OCI-LY1 (cell line): ENCODE measurements around the gene INTS6.
"Not testable (repeated sequence)": the region's sequence is repeated elsewhere in the genome, so short reads cannot be mapped to it uniquely, and the experiment has no call there.

Source experiments
- H2AFZ ChIP-seq: fragments of 200-600 bp; sonication (generic), shearing (Covaris generic); 2 replicates; pipeline ENCODE4 v1.6.0; 2014; ENCODE audit warnings: antibody characterized with exemption, mild to moderate bottlenecking, low read length
- H3F3A ChIP-seq: fragments of 200-600 bp; sonication (generic), shearing (Covaris generic); 2 replicates; pipeline ENCODE4 v1.6.0; 2014; ENCODE audit warnings: mild to moderate bottlenecking, antibody characterized with exemption, low read length, moderate library complexity; ENCODE audit not compliant: insufficient read depth
- H3K27ac ChIP-seq: fragments of 200-600 bp; sonication (generic); 2 replicates; pipeline ENCODE4 v1.5.1; 2014; ENCODE audit warnings: low read length, mixed run types, mild to moderate bottlenecking, low read depth; ENCODE audit not compliant: poor library complexity, severe bottlenecking
- H3K27me3 ChIP-seq: fragments of 200-600 bp; sonication (generic); 2 replicates; pipeline ENCODE4 v1.6.0; 2014; ENCODE audit warnings: antibody characterized with exemption, mild to moderate bottlenecking, low read length, moderate library complexity; ENCODE audit not compliant: insufficient read depth
- H3K36me3 ChIP-seq: fragments of 200-600 bp; sonication (generic); 2 replicates; pipeline ENCODE4 v1.6.1; 2014; ENCODE audit warnings: mild to moderate bottlenecking, antibody characterized with exemption, low read length, moderate library complexity, mixed read lengths; ENCODE audit not compliant: insufficient read depth
- H3K4me1 ChIP-seq: fragments of 200-600 bp; sonication (generic); 2 replicates; pipeline ENCODE4 v1.5.1; 2014; ENCODE audit warnings: mild to moderate bottlenecking, low read length, moderate library complexity; ENCODE audit not compliant: insufficient read depth, severe bottlenecking
- H3K4me2 ChIP-seq: fragments of 200-600 bp; sonication (generic), shearing (Covaris generic); 2 replicates; pipeline ENCODE4 v1.6.1; 2014; ENCODE audit warnings: low read length
- H3K4me3 ChIP-seq: fragments of 200-600 bp; sonication (generic); 2 replicates; pipeline ENCODE4 v1.5.1; 2014; ENCODE audit warnings: low read length, low read depth, mild to moderate bottlenecking, mixed read lengths; ENCODE audit not compliant: poor library complexity, severe bottlenecking
- H3K79me2 ChIP-seq: fragments of 200-600 bp; shearing (Covaris generic); 2 replicates; pipeline ENCODE4 v1.6.1; 2016; ENCODE audit warnings: mixed run types, low read length, mixed read lengths; ENCODE audit not compliant: insufficient read depth
- H3K9ac ChIP-seq: fragments of 200-600 bp; sonication (generic), shearing (Covaris generic); 2 replicates; pipeline ENCODE4 v1.6.1; 2014; ENCODE audit warnings: mild to moderate bottlenecking, low read length, mixed read lengths
- H3K9me2 ChIP-seq: fragments of 200-600 bp; sonication (generic), shearing (Covaris generic); 2 replicates; pipeline ENCODE4 v1.6.1; 2014; ENCODE audit warnings: low read depth, mild to moderate bottlenecking, low read length, mixed read lengths
- H3K9me3 ChIP-seq: fragments of 200-600 bp; shearing (Covaris generic); 2 replicates; pipeline ENCODE4 v1.6.1; 2014; ENCODE audit warnings: low read length, mixed read lengths
- H4K20me1 ChIP-seq: fragments of 200-600 bp; sonication (generic), shearing (Covaris generic); 2 replicates; pipeline ENCODE4 v1.6.0; 2016; ENCODE audit warnings: mild to moderate bottlenecking, low read length; ENCODE audit not compliant: insufficient read depth
- EZH2 ChIP-seq: fragments of 200-600 bp; sonication (generic), shearing (Covaris generic); IDR thresholded peaks from 2 replicates; pipeline ENCODE4 v1.8.0; 2017; ENCODE audit warnings: borderline replicate concordance, mixed run types, mild to moderate bottlenecking, antibody characterized with exemption, low read length, moderate library complexity, mixed read lengths
- TF ChIP-seq, protein P1 (sequence below): fragments of 200-600 bp; sonication (generic), shearing (Covaris generic); IDR thresholded peaks from 2 replicates; pipeline ENCODE4 v1.5.1; 2017; ENCODE audit warnings: mild to moderate bottlenecking, antibody characterized with exemption, low read length, moderate library complexity, mixed read lengths

INTS6 gene

DNA sequence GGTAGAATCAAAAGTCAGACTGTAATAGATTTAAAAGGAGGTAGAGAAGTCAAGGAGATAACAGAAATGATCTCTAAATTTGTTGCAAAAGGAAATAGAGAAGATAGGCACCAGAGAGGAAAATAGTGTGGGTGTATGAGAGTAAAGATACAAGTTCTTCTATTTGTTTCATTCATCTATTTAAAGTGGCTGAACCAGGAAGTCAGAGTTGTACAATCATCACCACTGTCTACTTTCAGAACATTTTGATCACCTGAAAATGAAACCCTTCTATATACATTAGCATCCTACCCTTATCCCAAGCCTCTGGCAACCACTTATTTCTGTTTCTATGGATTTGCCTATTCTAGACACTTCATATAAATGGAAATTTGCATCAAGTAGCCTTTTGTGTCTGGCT lies 36.7 kb downstream of the INTS6 start:
- TF ChIP-seq, protein P1, sequence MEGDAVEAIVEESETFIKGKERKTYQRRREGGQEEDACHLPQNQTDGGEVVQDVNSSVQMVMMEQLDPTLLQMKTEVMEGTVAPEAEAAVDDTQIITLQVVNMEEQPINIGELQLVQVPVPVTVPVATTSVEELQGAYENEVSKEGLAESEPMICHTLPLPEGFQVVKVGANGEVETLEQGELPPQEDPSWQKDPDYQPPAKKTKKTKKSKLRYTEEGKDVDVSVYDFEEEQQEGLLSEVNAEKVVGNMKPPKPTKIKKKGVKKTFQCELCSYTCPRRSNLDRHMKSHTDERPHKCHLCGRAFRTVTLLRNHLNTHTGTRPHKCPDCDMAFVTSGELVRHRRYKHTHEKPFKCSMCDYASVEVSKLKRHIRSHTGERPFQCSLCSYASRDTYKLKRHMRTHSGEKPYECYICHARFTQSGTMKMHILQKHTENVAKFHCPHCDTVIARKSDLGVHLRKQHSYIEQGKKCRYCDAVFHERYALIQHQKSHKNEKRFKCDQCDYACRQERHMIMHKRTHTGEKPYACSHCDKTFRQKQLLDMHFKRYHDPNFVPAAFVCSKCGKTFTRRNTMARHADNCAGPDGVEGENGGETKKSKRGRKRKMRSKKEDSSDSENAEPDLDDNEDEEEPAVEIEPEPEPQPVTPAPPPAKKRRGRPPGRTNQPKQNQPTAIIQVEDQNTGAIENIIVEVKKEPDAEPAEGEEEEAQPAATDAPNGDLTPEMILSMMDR: no peak
- TF ChIP-seq EZH2: no peak
- Histone ChIP-seq H3K27me3 (no peaks in the 10 kb centered on the region), H3K9me3 (0 out of 2 replicates have a peak, but pooled peaks cover 2% of the 10 kb centered on the region), H3K79me2 (peaks cover 43% of the 10 kb centered on the region), H4K20me1 (no peaks in the 10 kb centered on the region), H3K27ac (no peak overlapping the region), H3K36me3 (peaks cover 66% of the 10 kb centered on the region), H3K4me2 (no peak overlapping the region), H3F3A (no peaks in the 10 kb centered on the region), H3K9me2 (no peaks in the 10 kb centered on the region), H3K9ac (no peak overlapping the region), H2AFZ (no peak overlapping the region), H3K4me3 (no peak overlapping the region), H3K4me1 (peaks cover 28% of the 10 kb centered on the region)

DNA sequence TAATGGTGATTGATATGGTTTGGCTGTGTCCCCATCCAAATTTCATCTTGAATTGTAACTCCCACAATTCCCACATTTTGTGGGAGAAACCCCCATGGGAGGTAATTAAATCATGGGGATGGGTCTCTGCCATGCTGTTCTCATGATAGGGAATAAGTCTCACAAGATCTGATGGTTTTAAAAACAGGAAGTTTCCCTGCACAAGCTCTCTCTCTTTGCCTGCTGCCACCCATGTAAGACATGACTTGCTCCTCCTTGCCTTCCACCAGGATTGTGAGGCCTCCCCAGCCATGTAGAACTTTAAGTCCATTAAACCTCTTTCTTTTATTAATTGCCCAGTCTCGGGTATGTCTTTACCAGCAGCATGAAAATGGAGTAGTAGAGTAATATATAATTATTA lies 37.5 kb downstream of the INTS6 start:
- H3K79me2 ChIP-seq: peaks cover 44% of the 10 kb centered on the region
- not testable (repeated sequence) for H3K4me2 ChIP-seq, H3K4me3 ChIP-seq, H4K20me1 ChIP-seq, H3K9ac ChIP-seq, H3F3A ChIP-seq, H3K9me2 ChIP-seq, H3K9me3 ChIP-seq, H3K27me3 ChIP-seq, H2AFZ ChIP-seq, H3K27ac ChIP-seq
- peaks cover 20% of the 10 kb centered on the region for H3K4me1 ChIP-seq
- peaks cover 64% of the 10 kb centered on the region for H3K36me3 ChIP-seq

DNA sequence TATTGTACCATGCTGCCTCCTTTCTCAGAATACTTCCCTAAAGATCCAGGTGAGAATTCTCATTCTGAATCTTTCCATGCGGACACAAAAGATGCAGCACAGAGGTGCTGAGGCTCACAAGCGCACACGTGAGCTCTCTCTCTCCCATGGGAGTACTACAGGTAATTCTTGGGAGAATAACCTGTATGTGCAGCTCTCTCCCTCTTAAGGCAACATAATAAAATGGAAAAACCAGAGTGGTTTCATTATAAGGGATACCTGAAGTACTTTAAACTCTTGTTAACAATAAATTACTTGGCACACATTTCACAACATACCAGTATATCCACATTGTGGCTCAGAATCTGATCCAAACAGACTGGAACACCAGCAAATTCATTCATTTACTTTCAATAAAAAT lies 40.4 kb downstream of the INTS6 start:
- Histone ChIP-seq H3K4me2 (no peak overlapping the region), H3K36me3 (peaks cover 60% of the 10 kb centered on the region), H3K9me3 (0 out of 2 replicates have a peak, but pooled peaks cover 2% of the 10 kb centered on the region), H3K4me1 (no peaks in the 10 kb centered on the region), H2AFZ (no peak overlapping the region), H3K27me3 (no peaks in the 10 kb centered on the region), H3F3A (no peaks in the 10 kb centered on the region), H3K27ac (no peak overlapping the region), H3K79me2 (peaks cover 42% of the 10 kb centered on the region), H3K9ac (no peak overlapping the region), H4K20me1 (no peaks in the 10 kb centered on the region), H3K9me2 (no peaks in the 10 kb centered on the region), H3K4me3 (no peak overlapping the region)
- TF ChIP-seq, protein P1: no peak
- no peak for TF ChIP-seq EZH2

DNA sequence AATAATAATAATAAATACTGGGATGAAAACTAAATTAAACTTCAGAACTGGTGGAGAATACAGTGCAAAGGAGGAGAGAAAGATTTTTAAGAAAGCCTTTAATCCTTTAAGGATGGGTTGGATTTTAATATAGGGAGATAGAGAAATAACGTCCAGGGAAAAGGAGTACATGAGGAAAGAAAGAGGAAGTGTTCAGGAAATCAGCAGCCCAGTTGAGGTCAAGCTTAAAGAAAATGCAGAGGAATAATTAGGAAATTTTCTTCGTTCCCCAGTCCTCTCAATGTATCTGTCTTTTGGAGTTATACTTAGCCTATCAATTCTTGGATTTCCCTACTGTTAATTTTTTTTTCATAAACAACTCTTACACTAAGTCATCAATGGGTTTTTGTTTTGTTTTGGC lies 47.7 kb downstream of the INTS6 start:
- H3K27me3 ChIP-seq: no peaks in the 10 kb centered on the region
- no peaks in the 10 kb centered on the region for H3K9me3 ChIP-seq
- H2AFZ ChIP-seq: no peak overlapping the region
- TF ChIP-seq EZH2: no peak
- TF ChIP-seq, protein P1: no peak
- H3K9me2 ChIP-seq: no peaks in the 10 kb centered on the region
- no peak overlapping the region for H3K4me2 ChIP-seq
- H4K20me1 ChIP-seq: no peaks in the 10 kb centered on the region
- H3F3A ChIP-seq: no peaks in the 10 kb centered on the region
- no peak overlapping the region for H3K27ac ChIP-seq
- no peak overlapping the region for H3K4me3 ChIP-seq
- H3K9ac ChIP-seq: no peak overlapping the region
- peaks cover 40% of the 10 kb centered on the region for H3K36me3 ChIP-seq
- H3K4me1 ChIP-seq: no peaks in the 10 kb centered on the region
- peaks cover 39% of the 10 kb centered on the region for H3K79me2 ChIP-seq
